K562 (cell line): ENCODE results near the gene DIAPH1.

Experiments used
- ESRRA ChIP-seq: fragments of 450-650 bp; IDR thresholded peaks from 2 replicates; pipeline ENCODE4 v1.6.1; 2014; ENCODE audit warnings: low read depth, mild to moderate bottlenecking, moderate library complexity, borderline replicate concordance
- TF ChIP-seq, protein P1 (sequence below), 3 experiments: IDR thresholded peaks in 2 of 3; conservative IDR thresholded peaks in 1 of 3; 2 replicates each; pipeline ENCODE4 v1.5.1; 2011 to 2012; ENCODE audit warnings: low read length in 3 of 3, mild to moderate bottlenecking in 3 of 3, control low read depth in 2 of 3, improper control_type of control experiment in 1 of 3, inconsistent platforms in 1 of 3, low read depth in 1 of 3, mixed read lengths in 1 of 3, moderate library complexity in 1 of 3; ENCODE audit not compliant: insufficient read depth in 2 of 3

DNA sequence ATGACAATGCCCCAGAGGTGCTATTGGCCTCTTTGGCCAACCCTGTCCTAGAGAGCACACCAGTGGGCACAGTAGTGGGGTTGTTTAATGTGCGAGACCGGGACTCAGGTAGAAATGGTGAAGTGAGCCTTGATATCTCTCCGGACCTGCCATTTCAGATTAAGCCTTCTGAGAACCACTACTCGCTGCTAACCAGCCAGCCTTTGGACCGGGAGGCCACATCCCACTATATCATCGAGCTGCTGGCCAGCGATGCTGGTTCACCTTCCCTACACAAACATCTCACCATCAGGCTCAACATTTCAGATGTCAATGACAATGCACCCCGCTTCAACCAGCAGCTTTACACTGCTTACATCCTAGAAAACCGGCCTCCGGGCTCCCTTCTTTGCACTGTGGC is 128.5 kb downstream of the DIAPH1 start:
- no peak for TF ChIP-seq ESRRA
- TF ChIP-seq, protein P1, sequence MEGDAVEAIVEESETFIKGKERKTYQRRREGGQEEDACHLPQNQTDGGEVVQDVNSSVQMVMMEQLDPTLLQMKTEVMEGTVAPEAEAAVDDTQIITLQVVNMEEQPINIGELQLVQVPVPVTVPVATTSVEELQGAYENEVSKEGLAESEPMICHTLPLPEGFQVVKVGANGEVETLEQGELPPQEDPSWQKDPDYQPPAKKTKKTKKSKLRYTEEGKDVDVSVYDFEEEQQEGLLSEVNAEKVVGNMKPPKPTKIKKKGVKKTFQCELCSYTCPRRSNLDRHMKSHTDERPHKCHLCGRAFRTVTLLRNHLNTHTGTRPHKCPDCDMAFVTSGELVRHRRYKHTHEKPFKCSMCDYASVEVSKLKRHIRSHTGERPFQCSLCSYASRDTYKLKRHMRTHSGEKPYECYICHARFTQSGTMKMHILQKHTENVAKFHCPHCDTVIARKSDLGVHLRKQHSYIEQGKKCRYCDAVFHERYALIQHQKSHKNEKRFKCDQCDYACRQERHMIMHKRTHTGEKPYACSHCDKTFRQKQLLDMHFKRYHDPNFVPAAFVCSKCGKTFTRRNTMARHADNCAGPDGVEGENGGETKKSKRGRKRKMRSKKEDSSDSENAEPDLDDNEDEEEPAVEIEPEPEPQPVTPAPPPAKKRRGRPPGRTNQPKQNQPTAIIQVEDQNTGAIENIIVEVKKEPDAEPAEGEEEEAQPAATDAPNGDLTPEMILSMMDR (IDR thresholded peaks at IDR 0.05 in 2 of 3, conservative IDR thresholded peaks at IDR 0.05 in 1 of 3; ENCODE audit: insufficient read depth in 2 of 3, low read depth in 1 of 3, low read length in 3 of 3) = no peak
